ENCODE data around the gene ERBB4. TPM values are rescaled to one million over a fixed set of nuclear protein-coding genes. Genes with fewer than 3 reads are reported as not detected.

The ERBB4 gene
- not detected for polyA plus RNA-seq

GRCh38 chr2:212538305-212539071, at the start of gene ERBB4:
TSS of gene ERBB4 (minus strand) at chr2:212538802. CDS start at chr2:212538530, 272 bp downstream.
- H3K36me3 Mint-ChIP-seq: peaks cover 1% of the 10 kb centered on the region
- H3K27ac Mint-ChIP-seq: no peak within 1 kb of the TSS
- peak within 1 kb of the TSS; percentile 28 to 79 (median 49) for H3K4me3 Mint-ChIP-seq
- peaks cover 52% of the 10 kb centered on the region for H3K27me3 Mint-ChIP-seq
- peaks cover 0 to 1% (median 0%) of the 10 kb centered on the region in 3 donors for H3K9me3 Mint-ChIP-seq
- peaks cover 1 to 8% (median 5%) of the 10 kb centered on the region in 3 donors for H3K4me1 Mint-ChIP-seq

GRCh38 chr2:212580117-212580516, 41.5 kb upstream of the ERBB4 start:
- H3K27me3 Mint-ChIP-seq: no peaks in the 10 kb centered on the region
- no peaks in the 10 kb centered on the region for H3K36me3 Mint-ChIP-seq
- H3K4me3 Mint-ChIP-seq: no peak overlapping the region
- H3K4me1 Mint-ChIP-seq: no peaks in the 10 kb centered on the region
- peaks cover 0 to 3% (median 3%) of the 10 kb centered on the region in 3 donors for H3K9me3 Mint-ChIP-seq
- no peak overlapping the region for H3K27ac Mint-ChIP-seq

GRCh38 chr2:212556296-212556695, 17.7 kb upstream of the ERBB4 start:
- Mint-ChIP-seq H3K4me3 (no peak overlapping the region), H3K4me1 (no peaks in the 10 kb centered on the region), H3K36me3 (no peaks in the 10 kb centered on the region), H3K27me3 (no peaks in the 10 kb centered on the region), H3K27ac (no peak overlapping the region), H3K9me3 (peaks cover 0 to 2% (median 0%) of the 10 kb centered on the region in 3 donors)

- Mint-ChIP-seq H3K4me3 (no peak overlapping the region), H3K36me3 (no peaks in the 10 kb centered on the region), H3K27ac (no peak overlapping the region), H3K27me3 (no peaks in the 10 kb centered on the region), H3K4me1 (no peaks in the 10 kb centered on the region), H3K9me3 (peaks cover 0 to 2% (median 0%) of the 10 kb centered on the region in 3 donors)
These were observed 15.6 kb upstream of the ERBB4 start for GRCh38 chr2:212554233-212554632.

GRCh38 chr2:212549941-212550340, 11.3 kb upstream of the ERBB4 start:
- Mint-ChIP-seq H3K27me3 (no peaks in the 10 kb centered on the region), H3K4me1 (no peaks in the 10 kb centered on the region), H3K9me3 (peaks cover 0 to 3% (median 0%) of the 10 kb centered on the region in 3 donors), H3K27ac (no peak overlapping the region), H3K4me3 (no peak overlapping the region), H3K36me3 (no peaks in the 10 kb centered on the region)

GRCh38 chr2:212549463-212549862, 10.9 kb upstream of the ERBB4 start:
- H3K36me3 Mint-ChIP-seq: no peaks in the 10 kb centered on the region
- H3K4me1 Mint-ChIP-seq: no peaks in the 10 kb centered on the region
- H3K9me3 Mint-ChIP-seq: peaks cover 0 to 3% (median 0%) of the 10 kb centered on the region in 3 donors
- H3K4me3 Mint-ChIP-seq: no peak overlapping the region
- H3K27me3 Mint-ChIP-seq: no peaks in the 10 kb centered on the region
- H3K27ac Mint-ChIP-seq: no peak overlapping the region

- Mint-ChIP-seq H3K27ac (no peak overlapping the region), H3K9me3 (peaks cover 0 to 3% (median 0%) of the 10 kb centered on the region in 3 donors), H3K36me3 (no peaks in the 10 kb centered on the region), H3K27me3 (peaks cover 3% of the 10 kb centered on the region), H3K4me3 (no peak overlapping the region), H3K4me1 (no peaks in the 10 kb centered on the region)
These were observed 9.8 kb upstream of the ERBB4 start for GRCh38 chr2:212548455-212548819.

GRCh38 chr2:212547716-212548454, 9.3 kb upstream of the ERBB4 start:
- Mint-ChIP-seq H3K36me3 (no peaks in the 10 kb centered on the region), H3K4me3 (no peak overlapping the region), H3K4me1 (no peaks in the 10 kb centered on the region), H3K27ac (no peak overlapping the region), H3K9me3 (peaks cover 0 to 5% (median 0%) of the 10 kb centered on the region in 3 donors), H3K27me3 (peaks cover 3% of the 10 kb centered on the region)

- no peaks in the 10 kb centered on the region for H3K36me3 Mint-ChIP-seq
- H3K9me3 Mint-ChIP-seq: peaks cover 0 to 5% (median 0%) of the 10 kb centered on the region in 3 donors
- H3K27me3 Mint-ChIP-seq: peaks cover 8% of the 10 kb centered on the region
- no peak overlapping the region for H3K4me3 Mint-ChIP-seq
- no peaks in the 10 kb centered on the region for H3K4me1 Mint-ChIP-seq
- no peak overlapping the region for H3K27ac Mint-ChIP-seq
These were observed 8.1 kb upstream of the ERBB4 start for GRCh38 chr2:212546669-212547068.

GRCh38 chr2:212540341-212540740, 1.7 kb upstream of the ERBB4 start:
- Mint-ChIP-seq H3K9me3 (peaks cover 0 to 1% (median 0%) of the 10 kb centered on the region in 3 donors), H3K27ac (no peak overlapping the region), H3K36me3 (peaks cover 1% of the 10 kb centered on the region), H3K4me3 (no peak overlapping the region), H3K27me3 (peaks cover 49% of the 10 kb centered on the region), H3K4me1 (peaks cover 1 to 8% (median 5%) of the 10 kb centered on the region in 3 donors)

- Mint-ChIP-seq H3K4me1 (peaks cover 1 to 8% (median 5%) of the 10 kb centered on the region in 3 donors), H3K9me3 (peaks cover 0 to 1% (median 0%) of the 10 kb centered on the region in 3 donors), H3K36me3 (peaks cover 1% of the 10 kb centered on the region), H3K27ac (no peak overlapping the region), H3K4me3 (peak overlapping the region; percentile 17 to 79 (median 48)), H3K27me3 (peaks cover 53% of the 10 kb centered on the region)
These were observed 674 bp upstream of the ERBB4 start for GRCh38 chr2:212539072-212539880.

- peaks cover 51% of the 10 kb centered on the region for H3K27me3 Mint-ChIP-seq
- peaks cover 1 to 8% (median 5%) of the 10 kb centered on the region in 3 donors for H3K4me1 Mint-ChIP-seq
- H3K27ac Mint-ChIP-seq: no peak overlapping the region
- H3K36me3 Mint-ChIP-seq: peaks cover 1% of the 10 kb centered on the region
- H3K9me3 Mint-ChIP-seq: no peaks in the 10 kb centered on the region
- H3K4me3 Mint-ChIP-seq: peak overlapping the region in 2 of 4 donors; percentile 63 to 82
These were observed 787 bp downstream of the ERBB4 start for GRCh38 chr2:212537726-212538304.

- peaks cover 1 to 8% (median 5%) of the 10 kb centered on the region in 3 donors for H3K4me1 Mint-ChIP-seq
- H3K9me3 Mint-ChIP-seq: no peaks in the 10 kb centered on the region
- peaks cover 1% of the 10 kb centered on the region for H3K36me3 Mint-ChIP-seq
- no peak overlapping the region for H3K27ac Mint-ChIP-seq
- H3K27me3 Mint-ChIP-seq: peaks cover 50% of the 10 kb centered on the region
- peak overlapping the region in 2 of 4 donors; percentile 53 to 82 for H3K4me3 Mint-ChIP-seq
These were observed 1.5 kb downstream of the ERBB4 start for GRCh38 chr2:212536817-212537725.

Measured in IgD-negative memory B cell (primary cell).